CD14-positive monocyte (primary cell): Measurements from ENCODE around the gene RUSC2. TPM values are rescaled to one million over a fixed set of nuclear protein-coding genes. Genes with fewer than 3 reads are reported as not detected.
A peak's percentile ranks its signal among the peaks of the same experiment; 100 is the strongest.
"Not testable (repeated sequence)": the region's sequence is repeated elsewhere in the genome, so short reads cannot be mapped to it uniquely, and the experiment has no call there.

Experiments
- DNase-seq, 3 donors: peaks; one replicate each; pipeline ENCODE4 v3.0.0-alpha.2; 2011 to 2022
- H2AFZ ChIP-seq: 2 replicates; pipeline ENCODE4 v1.6.0; 2012; ENCODE audit warnings: mild to moderate bottlenecking, low read depth, low read length, inconsistent platforms; ENCODE audit not compliant: insufficient read depth, poor library complexity, severe bottlenecking
- H3K27ac ChIP-seq, 2 donors: 1 replicate in 1 of 2; 2 replicates in 1 of 2; pipeline ENCODE4 v1.5.1; 2012 to 2013; ENCODE audit warnings: low read length in 2 of 2, control low read depth in 1 of 2, inconsistent platforms in 1 of 2, low read depth in 1 of 2, mild to moderate bottlenecking in 1 of 2
- H3K27me3 ChIP-seq, 2 donors: one replicate each; pipeline versions ENCODE4 v1.6.0 to v1.6.1; 2011 to 2013; ENCODE audit warnings: low read length in 2 of 2; ENCODE audit not compliant: control insufficient read depth in 2 of 2, insufficient read depth in 2 of 2
- H3K36me3 ChIP-seq, 2 donors: replicated peaks in 1 of 2; 1 replicate in 1 of 2; 2 replicates in 1 of 2; pipeline versions ENCODE4 v1.5.1 to v1.6.1; 2012 to 2013; ENCODE audit warnings: low read length in 2 of 2, control low read depth in 1 of 2, inconsistent platforms in 1 of 2, mild to moderate bottlenecking in 1 of 2; ENCODE audit not compliant: insufficient read depth in 2 of 2, control insufficient read depth in 1 of 2
- H3K4me1 ChIP-seq, 2 donors: 1 replicate in 1 of 2; 2 replicates in 1 of 2; pipeline versions ENCODE4 v1.5.1 to v1.6.1; 2012 to 2013; ENCODE audit warnings: low read length in 2 of 2, control low read depth in 1 of 2, inconsistent platforms in 1 of 2, mild to moderate bottlenecking in 1 of 2, moderate library complexity in 1 of 2; ENCODE audit not compliant: insufficient read depth in 2 of 2, control insufficient read depth in 1 of 2
- H3K4me2 ChIP-seq: replicated peaks from 2 replicates; pipeline ENCODE3; 2012; ENCODE audit warnings: low read length, moderate library complexity, mild to moderate bottlenecking; ENCODE audit not compliant: poor library complexity, severe bottlenecking; ENCODE audit errors: extremely low read depth
- H3K4me3 ChIP-seq, 3 experiments: fragments of 200-600 bp in 1 of 3; sonication (generic) in 1 of 3; replicated peaks in 1 of 3; 1 replicate in 2 of 3; 2 replicates in 1 of 3; pipeline ENCODE4 v1.5.1; 2011 to 2013; ENCODE audit warnings: low read length in 3 of 3, mild to moderate bottlenecking in 3 of 3, control low read depth in 2 of 3, low read depth in 2 of 3, inconsistent platforms in 1 of 3, moderate library complexity in 1 of 3
- H3K79me2 ChIP-seq: 2 replicates; pipeline ENCODE4 v1.6.0; 2012; ENCODE audit warnings: mild to moderate bottlenecking, control low read depth, inconsistent platforms, low read length, moderate library complexity; ENCODE audit not compliant: insufficient read depth
- H3K9ac ChIP-seq: 2 replicates; pipeline ENCODE4 v1.6.0; 2017; ENCODE audit warnings: low read length, mild to moderate bottlenecking; ENCODE audit not compliant: insufficient read depth, poor library complexity, severe bottlenecking
- H3K9me3 ChIP-seq, 2 donors: replicated peaks in 1 of 2; 1 replicate in 1 of 2; 2 replicates in 1 of 2; pipeline versions ENCODE4 v1.5.1 to v1.6.1; 2012 to 2013; ENCODE audit warnings: low read length in 2 of 2, control low read depth in 1 of 2; ENCODE audit not compliant: control insufficient read depth in 1 of 2, insufficient read depth in 1 of 2
- H4K20me1 ChIP-seq: 2 replicates; pipeline ENCODE4 v1.6.0; 2012; ENCODE audit warnings: mild to moderate bottlenecking, low read length, control low read depth, moderate library complexity; ENCODE audit not compliant: insufficient read depth
- H3K27ac Mint-ChIP-seq, 7 donors: one replicate each; pipeline ENCODE4 v1.8.0; 2020; ENCODE audit warnings: mild to moderate bottlenecking in 7 of 7, mixed read lengths in 7 of 7, moderate library complexity in 6 of 7, inconsistent platforms in 2 of 7
- H3K27me3 Mint-ChIP-seq, 3 donors: one replicate each; pipeline ENCODE4 v1.8.0; 2021 to 2022; ENCODE audit warnings: low read depth in 3 of 3, mild to moderate bottlenecking in 3 of 3, mixed read lengths in 3 of 3, moderate library complexity in 3 of 3, inconsistent platforms in 1 of 3
- H3K36me3 Mint-ChIP-seq, 2 donors: one replicate each; pipeline ENCODE4 v1.8.0; 2020; ENCODE audit warnings: mixed read lengths in 2 of 2, inconsistent platforms in 1 of 2, mild to moderate bottlenecking in 1 of 2
- H3K4me1 Mint-ChIP-seq: one replicate; pipeline ENCODE4 v1.8.0; 2020; ENCODE audit warnings: mild to moderate bottlenecking, mixed read lengths
- H3K4me3 Mint-ChIP-seq, 2 donors: one replicate each; pipeline ENCODE4 v1.8.0; 2020; ENCODE audit warnings: mild to moderate bottlenecking in 2 of 2, mixed read lengths in 2 of 2, moderate library complexity in 1 of 2
- H3K9me3 Mint-ChIP-seq, 7 donors: one replicate each; pipeline ENCODE4 v1.8.0; 2020 to 2022; ENCODE audit warnings: mixed read lengths in 7 of 7, mild to moderate bottlenecking in 6 of 7, moderate library complexity in 6 of 7, inconsistent platforms in 2 of 7
- WGBS: methylation state at CpG from one replicate; pipeline ENCODE4 v1.1.5; 2013; ENCODE audit warnings: missing lambda C conversion rate; ENCODE audit not compliant: insufficient coverage; 5-methylcytosine and 5-hydroxymethylcytosine counted together
- intact Hi-C, 2 donors: fragments of 100-400 bp; cut with micrococcal nuclease; formaldehyde crosslinking; loops; one replicate each; pipeline versions ENCODE4 v1.15.0 to v1.15.1; 2023
- polyA plus RNA-seq, 3 donors: library from polyadenylated mRNA; depleted of rRNA in 1 of 3; unstranded in 2 of 3; stranded (reverse) in 1 of 3; fragments of 300-500 nt in 2 of 3; fragments of >200 nt in 1 of 3; fragmentation: Illumina TruSeq in 2 of 3; gene quantifications; 1 replicate in 2 of 3; 2 replicates in 1 of 3; pipeline ENCODE4 v1.2.3, GENCODE V29; 2012 to 2021
- TF ChIP-seq, protein P1 (sequence below): fragments of 200-600 bp; IDR thresholded peaks from one replicate; pipeline ENCODE4 v1.8.0; 2022; ENCODE audit warnings: antibody characterized with exemption, mild to moderate bottlenecking

RUSC2 gene
- polyA plus RNA-seq, 3 donors, result 2.2 to 18.8 (median 3.7) TPM

DNA sequence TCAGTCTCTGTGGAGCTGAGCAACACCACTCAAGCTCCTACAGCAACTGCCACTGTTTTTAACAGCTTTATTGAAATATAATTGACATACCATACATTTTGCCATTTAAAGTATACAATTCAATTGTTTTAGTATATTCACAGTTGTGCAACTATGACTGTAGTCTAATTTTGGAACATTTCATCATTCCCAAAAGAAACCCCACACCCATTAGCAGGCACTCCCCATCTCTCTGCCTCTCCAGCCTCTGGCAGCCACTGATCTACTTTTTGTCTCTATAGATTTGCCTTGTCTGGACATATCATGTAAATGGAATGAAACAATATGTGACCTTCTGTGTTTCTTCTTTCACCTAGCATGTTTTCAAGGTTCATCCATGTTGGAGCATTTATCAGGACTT, 43.5 kb downstream of the RUSC2 start:
- intact Hi-C loops, result no loop called here
- H3K9me3 ChIP-seq, result no peaks in the 10 kb centered on the region
- H3K4me1 Mint-ChIP-seq, result peaks cover 88% of the 10 kb centered on the region

DNA sequence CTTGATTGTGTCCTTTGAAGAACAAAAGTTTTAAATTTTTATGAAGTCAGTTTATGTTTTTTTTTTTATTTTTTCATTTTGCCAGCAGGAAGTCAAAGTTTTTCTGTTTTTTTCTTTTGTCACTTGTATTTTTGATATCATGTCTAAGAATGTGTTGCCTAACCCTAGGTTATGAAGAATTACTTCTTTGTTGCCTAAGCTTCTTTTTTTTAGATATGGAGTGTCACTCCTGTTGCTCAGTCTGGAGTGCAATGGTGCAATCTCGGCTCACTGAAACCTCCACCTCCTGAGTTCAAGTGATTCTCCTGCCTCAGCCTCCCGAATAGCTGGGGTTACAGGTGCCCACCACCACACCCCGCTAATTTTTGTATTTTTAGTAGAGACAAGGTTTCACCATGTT, 45.0 kb downstream of the RUSC2 start:
- H3K9me3 ChIP-seq, H4K20me1 ChIP-seq, H3K9ac ChIP-seq, H3K9me3 Mint-ChIP-seq, H2AFZ ChIP-seq, H3K4me2 ChIP-seq, H3K36me3 ChIP-seq, H3K27me3 ChIP-seq, H3K27me3 Mint-ChIP-seq, H3K4me3 ChIP-seq, H3K36me3 Mint-ChIP-seq: not testable (repeated sequence)
- peaks cover 95% of the 10 kb centered on the region for H3K4me1 Mint-ChIP-seq
- H3K4me3 Mint-ChIP-seq, result peak overlapping the region in 1 of 2 donors; percentile 23
- intact Hi-C loops, result loop anchor here (5.0 kb wide), 1 partner anchor 43 kb away; the partner anchor contains the start of gene RUSC2 (in 2 of the 2)
- Histone ChIP-seq H3K27ac (peak overlapping the region; percentile 59 to 77), H3K79me2 (peaks cover 82% of the 10 kb centered on the region), H3K4me1 (peaks cover 92 to 100% of the 10 kb centered on the region in 2 donors)
- peak overlapping the region; percentile 84 to 97 (median 94) for H3K27ac Mint-ChIP-seq
- no CpG with 5 or more reads among the region's 3 CpGs for WGBS
- DNase-seq, result peak; percentile 54 to 79 (median 57)

More for the DNA sequence above, 43.5 kb downstream of the RUSC2 start:
- peak overlapping the region in 1 of 3 experiments; percentile 23 for H3K4me3 ChIP-seq
- peak; percentile 10 to 50 (median 35) for DNase-seq
- H3K4me2 ChIP-seq, result peak overlapping the region; percentile 50
- Mint-ChIP-seq H3K4me3 (peak overlapping the region in 1 of 2 donors; percentile 19), H3K9me3 (peaks cover 0 to 4% (median 3%) of the 10 kb centered on the region in 7 donors), H3K27ac (peak overlapping the region; percentile 84 to 97 (median 94)), H3K27me3 (peaks cover 0 to 5% (median 0%) of the 10 kb centered on the region in 3 donors), H3K36me3 (peaks cover 3 to 6% of the 10 kb centered on the region in 2 donors)
- no peaks in the 10 kb centered on the region for H3K27me3 ChIP-seq
- H3K9ac ChIP-seq, result no peak overlapping the region
- peaks cover 89% of the 10 kb centered on the region for H3K79me2 ChIP-seq
- H3K36me3 ChIP-seq, result no peaks in the 10 kb centered on the region
- H3K4me1 ChIP-seq, result peaks cover 81 to 97% of the 10 kb centered on the region in 2 donors
- H2AFZ ChIP-seq, result no peak overlapping the region
- H3K27ac ChIP-seq, result peak overlapping the region; percentile 41 to 77
- TF ChIP-seq, protein P1, sequence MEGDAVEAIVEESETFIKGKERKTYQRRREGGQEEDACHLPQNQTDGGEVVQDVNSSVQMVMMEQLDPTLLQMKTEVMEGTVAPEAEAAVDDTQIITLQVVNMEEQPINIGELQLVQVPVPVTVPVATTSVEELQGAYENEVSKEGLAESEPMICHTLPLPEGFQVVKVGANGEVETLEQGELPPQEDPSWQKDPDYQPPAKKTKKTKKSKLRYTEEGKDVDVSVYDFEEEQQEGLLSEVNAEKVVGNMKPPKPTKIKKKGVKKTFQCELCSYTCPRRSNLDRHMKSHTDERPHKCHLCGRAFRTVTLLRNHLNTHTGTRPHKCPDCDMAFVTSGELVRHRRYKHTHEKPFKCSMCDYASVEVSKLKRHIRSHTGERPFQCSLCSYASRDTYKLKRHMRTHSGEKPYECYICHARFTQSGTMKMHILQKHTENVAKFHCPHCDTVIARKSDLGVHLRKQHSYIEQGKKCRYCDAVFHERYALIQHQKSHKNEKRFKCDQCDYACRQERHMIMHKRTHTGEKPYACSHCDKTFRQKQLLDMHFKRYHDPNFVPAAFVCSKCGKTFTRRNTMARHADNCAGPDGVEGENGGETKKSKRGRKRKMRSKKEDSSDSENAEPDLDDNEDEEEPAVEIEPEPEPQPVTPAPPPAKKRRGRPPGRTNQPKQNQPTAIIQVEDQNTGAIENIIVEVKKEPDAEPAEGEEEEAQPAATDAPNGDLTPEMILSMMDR, result no peak
- H4K20me1 ChIP-seq, result no peaks in the 10 kb centered on the region
